HG02884 (cell line): Measurements from ENCODE around the gene RPL36AL.
"Not testable (repeated sequence)": the region's sequence is repeated elsewhere in the genome, so short reads cannot be mapped to it uniquely, and the experiment has no call there.

Experiments
- ATAC-seq: cut with Tn5 transposase; IDR thresholded peaks from one replicate; pipeline ENCODE4 v1.9.1; 2021; ENCODE audit warnings: mild to moderate bottlenecking, moderate library complexity; ENCODE audit not compliant: unreplicated experiment

The RPL36AL gene

DNA sequence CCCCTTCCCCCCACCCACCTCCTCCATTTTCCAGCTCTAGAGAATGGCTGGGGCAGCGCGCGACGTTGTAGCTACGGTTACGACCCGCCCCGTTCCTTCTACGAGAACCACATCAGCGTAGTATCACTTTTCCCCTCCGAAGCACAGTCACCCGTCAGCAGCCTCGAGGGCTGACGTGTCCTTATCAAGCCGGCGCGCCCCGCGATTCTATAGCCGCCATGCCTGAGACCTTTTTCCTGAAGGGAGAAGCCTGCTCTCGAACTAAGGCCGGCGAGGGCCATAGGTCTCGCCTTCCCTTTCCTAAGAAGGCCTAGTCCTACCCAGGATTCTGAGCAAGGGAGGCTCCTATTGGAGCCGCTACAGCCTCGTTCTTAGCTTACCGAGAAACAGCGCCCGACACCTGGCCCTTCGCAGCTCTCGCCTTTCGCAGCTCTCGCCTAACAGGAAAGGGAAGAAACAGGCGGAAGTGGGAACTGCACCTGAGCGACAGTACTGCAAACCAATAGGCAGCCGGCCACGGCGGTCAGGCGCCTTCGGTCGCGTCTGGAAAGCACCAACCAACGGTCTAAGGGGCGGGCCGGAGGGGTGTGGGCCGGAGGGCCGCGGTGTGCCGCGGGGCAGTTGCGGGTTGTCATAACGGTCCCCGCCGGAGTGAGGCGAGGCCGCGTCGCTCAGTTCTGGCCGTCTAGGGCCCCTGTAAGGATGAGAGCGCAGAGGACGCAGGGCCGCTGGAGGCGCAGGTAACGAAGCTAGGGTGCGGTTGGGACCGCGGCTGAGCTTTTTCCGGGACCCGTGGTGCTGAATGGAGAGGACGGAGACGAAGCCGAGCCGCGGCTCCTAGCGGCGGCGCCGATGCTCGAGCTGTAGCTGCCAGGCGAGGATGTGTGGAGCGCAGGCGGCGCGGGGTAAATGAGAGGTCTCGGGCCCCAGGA, at the start of gene RPL36AL, which contains the start of gene MGAT2:
Gene RPL36AL, minus strand, starts transcription at position 445 of the 932 bp plus-strand sequence. CDS start 1,522 bp downstream, outside the sequence.
Gene MGAT2, plus strand, starts transcription at position 618 of the 932 bp plus-strand sequence. CDS start 470 bp downstream, outside the sequence.
- ATAC-seq, result peak; percentile 92

DNA sequence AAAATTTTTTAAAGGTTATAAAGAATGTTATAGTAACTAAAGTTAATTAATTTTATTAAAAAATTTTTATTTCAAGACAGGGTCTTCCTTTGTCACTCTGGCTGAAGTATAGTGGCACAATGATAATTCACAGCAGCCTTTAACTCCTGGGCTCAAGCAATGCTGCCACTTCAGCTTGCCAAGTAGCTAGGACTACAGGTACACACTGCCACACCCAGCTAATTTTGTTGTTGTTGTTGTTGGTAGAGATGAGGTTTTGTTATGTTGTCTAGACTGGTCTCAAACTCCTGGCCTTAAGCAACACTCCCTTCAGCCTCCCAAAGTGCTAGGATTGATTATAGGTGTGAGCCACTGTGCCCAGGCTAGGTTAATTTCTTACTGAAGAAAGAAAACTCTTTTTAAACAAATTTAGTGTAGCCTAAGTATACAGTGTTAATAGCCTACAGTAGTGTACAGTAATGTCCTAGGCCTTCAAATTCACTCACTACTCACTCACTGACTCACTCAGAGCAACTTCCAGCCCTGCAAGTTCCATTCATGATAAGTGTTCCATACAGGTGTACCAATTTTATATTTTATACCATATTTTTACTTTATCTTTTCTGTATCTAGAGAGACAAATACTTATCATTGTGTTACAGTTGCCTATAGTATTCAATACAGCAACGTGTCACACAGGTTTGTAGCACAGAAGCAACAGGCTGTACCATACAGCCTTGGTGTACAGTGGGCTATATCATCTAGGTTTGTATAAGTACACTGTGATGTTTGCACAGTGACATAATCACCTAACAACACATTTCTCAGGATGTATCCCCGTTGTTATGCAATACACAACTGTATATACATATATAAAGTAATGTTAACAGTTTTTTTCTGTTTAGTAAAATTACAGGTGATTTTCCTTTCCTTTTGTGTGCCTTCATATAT, 39.4 kb upstream of the RPL36AL start:
- no peak for ATAC-seq

DNA sequence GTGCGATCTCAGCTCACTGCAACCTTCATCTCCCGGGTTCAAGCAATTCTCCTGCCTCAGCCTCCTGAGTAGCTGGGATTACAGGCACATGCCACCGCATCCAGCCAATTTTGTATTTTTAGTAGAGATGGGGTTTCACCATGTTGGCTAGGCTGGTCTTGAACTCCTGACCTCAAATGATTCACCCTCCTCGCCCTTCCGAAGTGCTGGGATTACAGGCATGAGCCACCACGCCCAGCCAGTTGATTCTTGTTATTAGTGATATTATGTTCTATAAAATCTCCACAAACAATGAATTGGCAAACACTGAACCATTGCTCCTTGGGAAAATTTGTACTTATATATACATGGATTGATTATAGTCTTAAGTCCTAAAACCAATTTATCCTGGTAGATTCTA, 37.1 kb upstream of the RPL36AL start:
- ATAC-seq, result not testable (repeated sequence)

DNA sequence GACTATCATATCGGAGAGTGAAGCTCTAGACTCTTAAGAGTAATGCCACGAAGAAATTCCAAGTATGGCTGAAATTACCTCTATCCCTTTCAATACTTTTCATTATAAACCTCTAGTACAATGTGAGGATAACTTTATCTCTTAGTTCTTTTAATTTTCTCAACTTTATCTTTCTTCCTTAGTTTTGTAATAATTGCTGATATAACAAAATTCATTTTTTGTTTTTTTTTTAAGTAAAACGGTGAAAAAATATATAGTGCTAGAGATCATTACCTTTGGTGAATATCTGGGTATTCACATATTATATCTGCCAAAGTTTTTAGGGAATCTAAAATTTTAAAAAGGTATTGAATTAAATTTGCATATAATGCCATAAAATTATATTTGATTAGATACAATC, 34.1 kb upstream of the RPL36AL start:
- no peak for ATAC-seq

DNA sequence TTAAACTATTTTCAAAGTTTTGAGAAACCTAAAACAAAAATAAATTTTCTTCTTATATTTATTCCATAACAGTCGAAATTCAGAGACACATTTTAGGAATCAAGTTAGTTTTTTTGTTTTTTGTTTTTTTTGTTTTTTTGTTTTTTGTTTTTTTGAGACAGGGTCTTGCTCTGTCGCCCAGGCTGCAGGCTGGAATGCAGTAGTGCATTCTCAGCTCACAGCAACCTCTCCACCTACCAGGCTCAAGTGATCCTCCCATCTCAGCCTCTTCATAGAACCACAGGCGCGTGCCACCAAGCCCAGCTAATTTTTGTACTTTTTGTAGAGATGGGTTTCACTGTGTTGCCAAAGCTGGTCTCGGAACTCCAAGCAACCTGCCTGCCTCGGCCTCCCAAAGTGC, 33.1 kb upstream of the RPL36AL start:
- ATAC-seq, result no peak

DNA sequence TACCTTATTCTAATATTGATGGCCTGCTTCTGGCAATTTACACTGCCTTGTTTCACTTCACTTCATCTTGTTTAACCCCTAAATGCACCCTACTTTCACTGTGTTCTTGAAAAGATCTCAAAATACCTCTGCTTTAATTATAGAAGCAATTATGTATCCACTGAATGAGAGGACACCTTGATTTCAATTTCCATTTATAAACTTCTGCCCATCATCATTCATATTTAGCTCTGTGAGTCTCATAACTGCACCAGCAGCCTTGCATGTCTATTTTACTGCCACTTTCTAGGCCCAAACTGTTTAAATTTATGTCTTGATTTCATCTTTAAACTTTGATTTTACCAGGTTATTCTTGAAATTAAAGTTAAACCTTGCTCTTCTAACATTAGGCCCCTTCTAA, 21.7 kb upstream of the RPL36AL start:
- no peak for ATAC-seq

DNA sequence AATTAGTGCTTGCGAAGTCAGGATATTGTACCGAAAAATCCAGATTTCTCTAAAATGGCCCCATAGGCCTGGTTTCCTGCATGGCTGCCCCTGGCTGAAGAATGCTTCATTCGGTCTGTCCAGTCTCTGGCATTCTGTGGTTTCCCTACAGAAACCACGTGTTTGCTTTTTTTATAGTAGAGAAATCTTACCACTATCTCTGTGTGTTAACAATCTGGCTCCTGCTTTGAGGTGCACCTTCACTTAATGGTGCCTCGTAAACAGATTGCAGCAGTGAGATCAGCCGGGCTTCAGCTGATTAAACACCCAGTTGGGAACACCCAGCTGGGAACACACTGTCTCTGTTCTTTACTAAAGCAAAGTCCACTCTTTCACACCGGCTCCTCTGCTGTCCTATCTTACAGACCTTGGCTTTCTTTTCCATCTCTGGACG, 21.3 kb upstream of the RPL36AL start:
- no peak for ATAC-seq

DNA sequence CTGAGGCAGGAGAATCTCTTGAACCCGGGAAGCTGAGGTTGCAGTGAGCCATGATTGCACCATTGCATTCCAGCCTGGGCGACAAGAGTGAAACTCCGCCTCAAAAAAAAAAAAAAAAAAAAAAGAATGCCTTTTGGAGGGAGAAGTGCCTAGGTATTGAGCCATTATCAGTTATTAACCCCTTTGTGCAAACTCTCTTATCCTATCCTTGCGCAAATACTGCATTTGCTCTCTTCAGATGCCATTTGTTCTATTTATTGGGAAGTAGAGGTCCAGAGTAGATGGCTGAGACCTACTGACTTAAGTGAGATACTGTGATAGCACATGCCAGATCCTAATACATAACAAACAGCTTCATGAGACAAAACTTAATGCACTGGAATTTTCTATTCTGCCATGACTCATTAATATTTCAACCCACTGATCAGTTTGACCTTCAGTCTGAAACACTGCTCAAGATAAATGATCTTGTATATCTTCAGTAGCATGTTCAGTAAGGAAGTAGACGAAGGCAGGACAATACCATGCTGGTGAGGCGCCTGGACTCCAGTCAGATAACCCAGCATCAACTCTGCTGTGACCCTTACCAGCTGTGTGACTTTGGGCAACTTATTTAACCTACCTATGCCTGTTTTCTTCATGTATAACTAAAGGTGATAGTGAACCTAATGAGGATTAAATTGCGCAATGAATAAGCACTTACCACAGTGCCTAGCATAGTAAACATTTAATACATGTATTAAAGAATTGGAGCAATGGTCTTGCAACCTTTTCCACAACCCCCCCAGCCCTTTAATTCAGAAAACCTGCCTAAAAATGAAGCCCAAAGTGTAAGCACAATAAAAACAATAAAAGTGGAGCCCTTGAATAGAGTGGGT, 20.4 kb upstream of the RPL36AL start:
- ATAC-seq, result no peak

DNA sequence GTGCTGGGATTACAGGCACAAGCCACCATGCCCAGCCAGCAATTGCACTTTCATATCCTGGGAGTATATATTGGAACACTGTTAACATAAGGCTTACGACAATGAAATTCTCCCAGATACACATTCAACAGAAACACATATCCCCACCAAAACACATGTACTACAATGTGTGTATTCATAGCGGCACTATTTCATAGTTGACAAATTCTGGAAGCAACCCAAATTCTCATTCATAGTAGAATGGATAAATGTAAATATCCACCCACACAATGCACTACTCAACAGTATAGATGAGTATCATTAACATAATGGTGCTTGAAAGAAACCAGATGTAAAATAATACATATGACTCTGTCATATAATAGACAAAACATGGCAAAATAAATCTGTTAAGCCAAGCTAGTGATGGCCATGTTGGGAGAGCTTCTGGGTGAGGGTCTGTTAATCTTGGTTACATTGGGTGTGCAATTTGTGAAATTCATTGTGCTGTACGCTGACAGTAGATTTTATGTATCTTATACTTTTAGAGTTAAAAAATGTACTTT, 17.2 kb upstream of the RPL36AL start:
- no peak for ATAC-seq

DNA sequence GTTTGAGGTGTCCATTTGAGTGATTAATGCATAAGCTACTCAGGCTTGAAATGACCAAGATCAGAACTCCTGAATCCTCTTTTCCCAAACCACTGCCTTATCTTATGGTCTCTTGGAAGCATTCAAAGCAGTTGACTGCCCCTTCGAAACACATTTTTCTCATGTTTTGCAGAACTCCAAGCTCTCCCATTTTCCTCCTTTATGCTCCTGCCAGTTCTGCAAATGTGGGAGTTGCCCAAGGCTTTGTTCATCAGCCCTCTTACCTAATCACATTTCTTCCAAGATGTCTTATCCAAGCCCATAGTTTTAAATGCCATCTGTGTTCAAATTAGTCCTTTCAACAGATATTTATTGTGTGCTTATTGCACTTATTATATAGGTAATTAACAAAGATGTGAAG, 16.4 kb upstream of the RPL36AL start:
- ATAC-seq, result no peak

DNA sequence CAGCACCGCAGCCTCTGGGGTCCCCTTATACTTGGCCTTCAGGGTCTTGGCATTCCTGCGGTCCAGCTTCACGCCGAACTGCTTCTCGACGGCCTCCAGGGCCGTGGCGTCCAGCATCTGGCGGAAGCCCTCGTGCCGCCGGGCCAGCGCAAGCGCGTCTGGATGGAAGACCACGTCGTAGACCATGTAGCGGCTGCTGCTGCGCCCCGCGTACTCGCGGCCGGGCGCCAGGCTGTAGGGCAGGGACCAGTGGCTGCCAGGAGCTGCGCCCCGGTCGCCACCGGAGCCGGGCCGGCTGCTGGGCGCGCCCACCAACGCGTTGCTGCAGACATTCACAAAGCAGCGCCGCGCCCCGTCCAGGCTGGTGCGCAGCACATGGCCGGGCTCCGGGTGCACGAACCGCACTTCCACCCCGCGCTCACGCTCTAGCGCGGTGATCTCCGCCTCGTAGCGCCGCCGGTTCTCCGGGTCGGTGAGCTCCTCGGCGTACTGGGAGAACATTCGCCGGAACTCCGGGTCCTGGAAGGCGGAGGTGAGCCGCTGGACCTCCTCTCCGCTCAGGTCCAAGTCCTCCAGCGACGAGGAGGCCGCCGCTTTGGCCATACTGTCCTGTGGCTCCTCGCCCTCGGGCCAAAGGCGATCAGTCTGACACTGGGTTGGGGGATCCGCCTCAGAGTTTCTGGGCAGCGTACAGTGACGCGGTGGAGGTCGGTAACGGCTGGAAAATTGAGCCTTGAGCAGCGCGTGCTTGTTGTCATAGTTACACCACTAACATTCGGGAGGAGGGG, 14.3 kb upstream of the RPL36AL start, which contains the start of gene DNAAF2:
Gene DNAAF2, minus strand, starts transcription at position 698 of the 788 bp plus-strand sequence. Its CDS starts 95 bp downstream, at position 603.
- ATAC-seq, result peak; percentile 21

DNA sequence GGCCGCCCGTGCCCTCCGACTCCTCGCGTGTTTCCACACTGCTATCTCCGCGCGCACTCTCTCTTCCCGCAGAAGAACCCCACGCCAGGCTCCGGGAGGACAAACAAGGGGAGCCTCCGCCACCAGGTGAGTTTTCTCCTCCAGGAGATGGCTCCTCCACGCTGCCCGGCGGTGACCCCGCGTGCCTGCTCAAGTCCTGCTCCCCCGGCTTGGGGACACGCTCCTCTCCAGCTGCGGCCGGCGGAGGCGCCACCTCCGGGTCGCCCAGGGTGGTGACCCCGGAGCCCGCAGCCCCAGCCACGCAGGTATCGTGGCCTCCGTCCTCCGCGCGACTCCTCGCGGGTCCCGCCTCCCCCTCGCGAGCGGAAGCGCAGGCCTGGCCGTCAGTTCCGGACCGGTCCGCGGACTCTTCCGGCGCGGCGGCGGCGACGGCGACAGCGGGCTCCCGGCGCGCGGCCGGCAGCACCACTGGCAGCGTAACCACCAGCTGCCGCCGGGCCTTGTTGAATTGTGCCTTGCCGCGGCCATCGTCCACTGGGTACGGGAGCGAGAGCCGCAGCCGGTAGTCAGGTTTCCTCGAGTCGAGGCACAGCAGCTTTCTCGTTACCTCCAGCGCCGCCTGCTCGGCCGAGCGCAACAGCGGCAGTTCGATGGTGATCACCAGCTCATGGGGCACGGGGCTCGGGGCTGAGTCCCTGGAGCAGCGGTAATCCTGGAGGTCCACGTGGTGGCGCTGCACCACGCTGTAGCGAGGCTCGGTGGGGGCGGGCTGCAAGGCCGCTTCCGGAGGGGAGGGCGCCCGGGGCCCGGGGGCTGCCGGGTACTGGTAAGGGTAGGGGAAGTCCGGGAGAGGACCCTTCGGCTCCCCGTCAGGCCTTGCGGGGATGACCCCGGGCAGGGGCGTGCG, 13.5 kb upstream of the RPL36AL start:
- ATAC-seq, result peak; percentile 74

DNA sequence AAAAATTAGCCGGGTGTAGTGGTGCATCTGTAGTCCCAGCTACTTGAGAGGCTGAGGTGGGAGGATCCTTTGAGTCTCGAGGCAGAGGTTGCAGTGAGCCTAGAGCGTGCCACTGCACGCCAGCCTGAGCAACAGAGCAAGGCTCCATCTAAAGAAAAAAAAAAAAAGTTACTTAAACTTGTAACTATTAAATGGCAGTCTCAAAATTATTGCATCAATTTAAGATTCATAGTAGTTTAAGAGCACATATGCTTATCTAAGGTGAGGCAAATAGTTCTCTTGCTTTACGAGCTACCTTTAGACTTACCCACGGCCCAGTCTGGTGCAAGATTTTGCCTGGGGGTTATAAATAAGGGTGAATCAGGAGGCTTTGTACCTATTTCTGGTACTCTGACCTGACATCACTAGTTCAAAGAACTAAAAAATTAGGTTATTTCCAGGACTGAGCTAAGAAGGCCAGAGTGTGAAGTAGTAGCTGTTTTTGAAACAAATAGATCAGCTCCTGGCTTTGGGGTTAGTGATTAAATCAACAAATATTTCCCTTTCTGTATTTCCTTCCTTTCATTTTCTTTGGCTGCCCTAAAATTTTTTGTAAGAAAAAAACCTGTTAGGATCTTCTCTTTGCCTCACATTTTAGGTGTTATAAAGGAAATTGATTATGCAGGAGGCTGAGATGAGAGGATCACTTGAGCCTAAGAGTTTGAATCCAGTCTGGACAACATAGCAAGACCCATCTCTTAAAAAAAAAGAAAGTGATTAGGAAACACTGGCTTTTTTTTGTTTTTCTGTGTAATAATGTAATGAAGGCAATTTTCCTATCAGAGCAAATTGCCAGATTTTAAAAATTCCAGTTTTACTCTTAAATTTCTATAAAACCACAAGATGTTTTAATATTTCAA, 3.8 kb upstream of the RPL36AL start:
- no peak for ATAC-seq

DNA sequence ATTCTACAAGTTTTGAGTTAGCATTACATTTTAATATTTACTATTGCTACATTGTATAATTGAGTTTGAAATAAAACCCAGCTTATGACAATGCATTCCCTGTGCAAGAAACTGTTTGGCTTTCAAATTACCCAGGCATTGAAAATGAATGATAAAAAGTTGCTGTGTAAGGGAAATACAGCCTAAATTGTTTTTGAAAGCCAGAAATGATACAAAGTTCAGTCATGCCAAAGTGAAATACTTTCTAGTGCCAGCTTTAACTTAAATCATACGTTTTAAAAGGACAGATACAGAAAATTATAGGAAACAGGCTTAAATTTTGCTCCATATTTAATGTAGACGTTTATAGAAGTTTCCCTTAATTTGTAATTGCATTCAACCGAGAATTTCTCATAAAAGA, 3.0 kb upstream of the RPL36AL start:
- ATAC-seq, result no peak

DNA sequence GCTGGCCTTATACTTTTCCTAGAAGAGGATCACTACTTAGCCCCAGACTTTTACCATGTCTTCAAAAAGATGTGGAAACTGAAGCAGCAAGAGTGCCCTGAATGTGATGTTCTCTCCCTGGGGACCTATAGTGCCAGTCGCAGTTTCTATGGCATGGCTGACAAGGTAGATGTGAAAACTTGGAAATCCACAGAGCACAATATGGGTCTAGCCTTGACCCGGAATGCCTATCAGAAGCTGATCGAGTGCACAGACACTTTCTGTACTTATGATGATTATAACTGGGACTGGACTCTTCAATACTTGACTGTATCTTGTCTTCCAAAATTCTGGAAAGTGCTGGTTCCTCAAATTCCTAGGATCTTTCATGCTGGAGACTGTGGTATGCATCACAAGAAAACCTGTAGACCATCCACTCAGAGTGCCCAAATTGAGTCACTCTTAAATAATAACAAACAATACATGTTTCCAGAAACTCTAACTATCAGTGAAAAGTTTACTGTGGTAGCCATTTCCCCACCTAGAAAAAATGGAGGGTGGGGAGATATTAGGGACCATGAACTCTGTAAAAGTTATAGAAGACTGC, 1.7 kb upstream of the RPL36AL start:
- ATAC-seq, result no peak

DNA sequence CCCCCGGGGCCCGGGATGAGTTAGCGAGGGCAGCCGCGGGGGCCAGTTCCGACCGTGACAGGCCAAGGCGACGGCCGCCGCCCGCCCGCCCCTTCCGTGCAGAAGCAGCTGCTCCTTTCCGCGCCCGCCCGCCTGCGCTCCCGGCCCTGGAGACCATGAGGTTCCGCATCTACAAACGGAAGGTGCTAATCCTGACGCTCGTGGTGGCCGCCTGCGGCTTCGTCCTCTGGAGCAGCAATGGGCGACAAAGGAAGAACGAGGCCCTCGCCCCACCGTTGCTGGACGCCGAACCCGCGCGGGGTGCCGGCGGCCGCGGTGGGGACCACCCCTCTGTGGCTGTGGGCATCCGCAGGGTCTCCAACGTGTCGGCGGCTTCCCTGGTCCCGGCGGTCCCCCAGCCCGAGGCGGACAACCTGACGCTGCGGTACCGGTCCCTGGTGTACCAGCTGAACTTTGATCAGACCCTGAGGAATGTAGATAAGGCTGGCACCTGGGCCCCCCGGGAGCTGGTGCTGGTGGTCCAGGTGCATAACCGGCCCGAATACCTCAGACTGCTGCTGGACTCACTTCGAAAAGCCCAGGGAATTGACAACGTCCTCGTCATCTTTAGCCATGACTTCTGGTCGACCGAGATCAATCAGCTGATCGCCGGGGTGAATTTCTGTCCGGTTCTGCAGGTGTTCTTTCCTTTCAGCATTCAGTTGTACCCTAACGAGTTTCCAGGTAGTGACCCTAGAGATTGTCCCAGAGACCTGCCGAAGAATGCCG, 872 bp upstream of the RPL36AL start:
- peak; percentile 27 for ATAC-seq
